ELR (cell line): ENCODE data around the gene HRH2.
"Not testable (repeated sequence)": the region's sequence is repeated elsewhere in the genome, so short reads cannot be mapped to it uniquely, and the experiment has no call there.

Source experiments
- DNase-seq: peaks from one replicate; pipeline ENCODE4 v3.0.0-alpha.2; 2015; ENCODE audit warnings: low read depth

The HRH2 gene

DNA sequence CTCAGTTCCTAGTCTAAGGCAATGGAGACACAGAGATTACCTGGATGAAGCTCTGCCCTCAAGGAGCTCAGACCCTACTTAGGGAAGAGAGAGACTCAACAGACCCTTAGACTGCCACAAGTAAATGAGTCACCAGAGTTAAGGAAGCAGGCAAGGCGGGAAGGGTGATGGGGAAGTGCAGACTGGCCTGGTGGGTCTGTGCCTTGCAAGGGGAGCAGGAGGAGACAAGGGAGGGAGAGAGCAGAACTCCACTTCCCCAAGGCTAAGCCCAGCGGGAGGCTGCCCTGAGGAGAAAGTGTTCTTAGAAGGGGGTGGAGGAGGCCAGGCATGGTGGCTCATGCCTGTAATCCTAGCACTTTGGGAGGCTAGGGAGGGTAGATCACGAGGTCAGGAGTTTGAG lies 83.7 kb downstream of the HRH2 start:
- DNase-seq = no peak

DNA sequence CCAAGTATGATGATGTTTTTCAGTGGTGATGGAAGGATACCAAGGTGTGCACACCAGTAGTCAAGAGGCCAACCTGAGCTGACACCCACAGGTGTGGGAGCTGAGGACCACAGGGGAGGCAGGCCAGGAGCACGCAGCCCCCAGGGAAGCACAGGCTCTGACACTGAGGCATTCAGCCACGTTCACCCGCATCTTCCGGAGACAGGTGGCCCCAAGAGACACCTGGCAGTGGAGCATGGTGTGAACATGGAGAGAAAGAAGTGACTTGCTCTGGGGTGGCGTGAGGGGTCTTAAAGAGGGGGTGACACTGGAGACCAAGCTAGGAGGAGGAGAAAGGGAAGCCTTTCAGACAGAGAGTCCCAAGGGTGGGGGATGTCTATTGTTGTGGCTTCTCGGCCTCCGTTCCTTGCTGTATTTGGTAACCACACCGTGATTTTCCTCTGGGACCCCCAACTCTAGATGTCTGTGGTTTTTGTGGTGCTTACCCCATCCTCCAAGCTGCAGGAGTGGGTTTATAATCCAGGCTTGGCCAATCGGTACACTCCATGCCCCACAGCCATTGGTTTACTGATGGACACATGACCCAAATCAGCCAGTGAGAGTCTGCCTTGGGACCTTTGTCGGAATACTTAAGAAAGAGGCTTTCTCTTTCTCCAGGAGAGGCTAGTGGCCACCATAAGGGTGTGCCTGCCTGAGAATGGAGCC lies 84.6 kb downstream of the HRH2 start:
- no peak for DNase-seq

DNA sequence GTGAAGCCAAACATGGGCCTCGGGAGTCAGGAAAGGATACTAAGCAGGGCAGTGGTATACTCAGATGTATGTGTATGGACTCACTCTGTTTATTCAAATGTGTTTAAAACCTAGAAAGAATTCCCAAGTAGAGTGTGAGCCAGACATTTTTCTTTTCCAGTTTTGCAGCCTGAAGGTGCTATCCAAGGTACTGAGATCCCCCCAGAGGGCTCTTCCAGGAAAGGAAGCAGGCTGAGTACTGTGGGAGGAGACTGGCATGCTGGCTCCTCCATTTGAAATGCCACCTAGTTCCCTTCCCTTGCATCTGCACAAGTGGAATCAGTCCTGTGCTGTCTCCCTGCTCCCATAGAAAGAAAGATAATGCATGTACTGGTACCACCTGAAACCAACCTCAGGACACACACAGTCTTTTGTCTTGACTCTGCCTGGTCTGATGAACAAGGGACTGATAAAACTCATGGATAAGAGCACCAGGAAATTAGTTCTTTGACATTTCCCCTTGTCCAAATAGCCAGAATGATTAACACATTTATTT lies 85.9 kb downstream of the HRH2 start:
- DNase-seq = peak; percentile 32

DNA sequence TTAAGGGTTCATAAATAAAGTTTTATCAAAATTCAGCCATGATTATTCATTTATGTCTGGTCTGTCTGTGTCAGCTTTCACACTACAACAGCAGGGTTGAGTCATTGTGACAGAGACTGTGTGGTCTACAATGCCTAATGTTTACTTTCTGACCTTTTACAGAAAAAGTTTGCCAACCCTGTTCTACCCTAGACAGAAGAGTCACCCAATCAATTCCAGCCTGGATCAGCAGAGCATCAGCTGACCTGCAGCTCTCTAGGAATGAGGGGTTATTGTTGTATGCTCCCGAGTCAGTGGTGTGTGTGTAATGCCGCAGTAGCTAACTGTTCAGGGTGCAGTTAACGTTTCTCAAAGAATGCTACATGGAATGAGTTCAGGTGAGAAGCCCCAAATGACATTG lies 87.3 kb downstream of the HRH2 start:
- DNase-seq = no peak

DNA sequence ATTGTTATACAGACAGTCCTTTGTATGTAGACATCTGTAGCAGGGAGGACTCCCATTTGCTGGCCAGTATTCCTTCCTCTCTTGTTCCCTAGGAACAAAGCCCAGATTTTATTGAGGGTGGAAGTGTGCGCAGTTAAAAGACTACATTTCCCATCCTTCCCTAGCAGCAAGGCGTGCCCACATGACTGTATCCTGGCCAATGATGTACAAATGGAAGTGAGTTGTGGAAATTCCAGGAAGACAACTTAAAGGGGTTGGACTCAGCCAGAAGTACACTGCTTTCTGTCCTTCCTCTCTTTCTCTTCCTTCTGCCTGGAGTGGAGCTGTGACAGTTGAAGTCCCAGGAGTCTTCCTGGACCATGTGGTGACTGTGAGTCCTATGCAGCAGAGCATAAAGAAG lies 89.0 kb downstream of the HRH2 start:
- peak; percentile 33 for DNase-seq

DNA sequence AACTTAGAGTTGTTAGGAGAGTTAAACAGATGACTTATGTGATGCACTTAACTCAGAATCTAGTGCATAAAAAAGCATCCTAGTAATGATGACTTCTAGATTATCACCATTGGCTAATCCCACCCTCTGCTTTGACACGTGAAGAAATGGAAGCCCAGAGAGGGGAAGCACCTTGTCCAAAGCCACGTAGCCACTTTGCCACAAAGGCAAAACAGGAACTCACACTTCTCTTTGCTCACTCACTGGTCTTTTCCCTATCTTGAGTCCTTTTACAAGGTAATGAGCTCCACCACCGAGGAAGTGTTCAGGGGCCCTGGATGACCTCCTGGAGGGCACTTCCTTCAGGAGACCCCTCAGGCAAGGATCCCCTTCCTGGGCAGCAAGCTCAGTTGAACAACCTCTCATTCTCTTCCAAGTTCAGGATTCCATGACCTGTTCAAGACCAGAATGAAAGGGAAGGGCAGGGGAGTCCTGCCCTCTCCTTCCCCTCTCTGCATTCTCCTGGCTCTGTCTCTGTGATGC lies 89.7 kb downstream of the HRH2 start:
- no peak for DNase-seq

DNA sequence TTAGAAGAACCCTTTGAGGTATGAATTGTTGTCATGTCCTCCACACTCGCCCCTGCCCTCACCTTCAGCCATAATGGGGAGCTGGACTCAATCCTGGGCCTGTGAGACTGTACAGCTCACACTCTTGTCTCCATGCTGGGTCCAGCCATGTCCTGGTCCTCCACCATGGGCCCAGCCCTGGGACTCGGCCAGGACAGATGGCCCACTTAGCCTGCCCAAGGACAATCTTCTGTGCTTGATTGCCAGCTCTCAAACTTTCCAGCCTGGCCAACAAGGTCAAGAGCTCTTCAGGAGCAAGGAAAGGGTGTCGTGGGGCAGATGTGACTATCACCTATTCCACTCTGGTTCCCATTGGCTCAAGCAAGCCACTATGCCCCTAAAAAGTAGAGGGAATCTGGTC lies 90.8 kb downstream of the HRH2 start:
- DNase-seq = no peak

DNA sequence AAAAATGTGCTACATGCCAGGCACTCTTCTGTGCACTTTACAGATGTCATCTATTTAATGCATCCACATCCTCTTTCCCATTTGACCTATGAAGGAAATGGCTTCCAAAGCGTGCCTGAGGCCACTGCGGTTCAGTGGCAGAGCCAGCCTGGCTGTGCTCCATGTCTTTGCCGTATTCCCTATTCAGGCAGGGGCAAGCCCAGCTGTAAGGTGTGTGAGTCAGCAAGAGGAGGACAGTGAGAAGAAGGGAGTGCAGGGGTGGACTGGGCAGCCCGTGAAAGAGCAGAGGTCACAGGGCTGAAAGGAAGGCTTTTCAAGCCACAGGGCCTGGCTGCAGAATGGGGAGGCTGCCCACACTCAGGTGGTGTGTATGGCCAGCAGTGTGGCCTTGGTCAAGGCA lies 91.7 kb downstream of the HRH2 start:
- DNase-seq = no peak

DNA sequence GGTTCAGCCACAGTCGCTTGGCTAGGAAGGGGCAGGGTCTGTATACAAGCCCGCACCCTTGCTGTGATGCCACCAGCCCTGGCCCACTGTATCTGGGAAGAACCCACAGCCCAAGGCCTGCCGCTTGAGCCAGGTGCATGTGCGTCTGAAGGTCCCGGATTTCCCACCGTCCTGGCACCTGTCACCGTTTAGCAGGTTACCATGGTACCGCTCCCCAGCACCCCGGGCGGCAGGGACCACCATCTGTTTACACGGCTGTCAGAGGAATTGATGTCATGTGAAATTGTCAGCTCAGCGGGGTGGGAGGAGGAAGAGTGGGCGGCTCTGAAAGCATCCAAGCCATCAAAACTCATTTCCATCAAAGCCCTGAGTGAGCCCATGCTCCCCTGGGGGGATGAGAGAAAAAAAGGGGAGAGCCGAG lies 92.7 kb downstream of the HRH2 start:
- no peak for DNase-seq

DNA sequence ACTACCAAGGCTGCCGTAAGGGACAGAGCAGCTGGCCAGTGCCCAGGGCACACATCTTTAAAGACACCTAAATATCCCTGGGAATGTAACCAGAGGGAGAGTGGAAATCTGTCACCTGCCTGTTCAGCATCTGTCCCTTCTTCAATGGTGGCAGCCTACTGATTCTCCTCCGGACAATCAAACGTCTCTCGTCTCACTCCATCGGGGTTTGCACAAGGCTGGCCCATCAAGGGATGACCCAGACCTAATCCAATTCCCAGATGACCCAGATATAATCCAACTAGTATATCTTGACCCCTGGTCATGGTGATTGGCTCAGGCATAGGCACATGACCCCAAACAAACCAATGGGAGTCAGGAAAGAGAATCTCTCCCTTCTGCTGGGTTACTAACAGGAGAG lies 93.5 kb downstream of the HRH2 start:
- no peak for DNase-seq

DNA sequence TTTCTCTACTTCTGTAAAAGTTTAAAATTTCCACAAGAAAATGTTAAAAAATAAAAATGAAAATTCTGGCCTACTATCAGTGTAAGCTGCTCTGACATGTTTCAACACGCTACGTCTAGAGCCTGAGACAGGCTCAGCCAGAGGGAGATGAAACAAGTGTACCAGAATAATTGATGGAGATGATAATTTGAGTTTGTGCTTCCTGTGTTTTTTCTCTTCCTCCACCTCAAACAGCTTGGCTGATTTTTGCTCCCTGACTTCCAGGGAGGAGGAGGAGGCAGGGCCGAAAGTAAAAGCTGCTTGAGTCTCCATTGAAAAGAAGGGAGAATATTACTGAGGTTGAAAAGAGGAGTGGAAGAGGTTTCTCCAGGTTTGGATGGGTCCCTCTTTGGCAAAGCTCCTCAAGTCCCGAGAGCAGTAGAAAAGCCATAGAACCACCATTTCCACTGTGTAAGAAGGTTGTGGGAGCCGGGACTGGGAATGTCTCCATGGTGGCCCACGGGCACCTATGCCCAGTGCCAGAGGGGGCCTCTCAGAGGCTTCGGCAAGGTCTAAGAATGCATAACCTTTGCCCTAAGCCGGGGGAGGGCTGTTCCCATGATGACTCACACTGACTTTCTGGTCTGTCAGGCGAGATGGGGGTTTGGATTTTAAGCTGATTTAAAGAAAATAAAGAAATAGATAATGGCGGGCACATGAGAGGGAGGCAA lies 95.1 kb downstream of the HRH2 start:
- no peak for DNase-seq

DNA sequence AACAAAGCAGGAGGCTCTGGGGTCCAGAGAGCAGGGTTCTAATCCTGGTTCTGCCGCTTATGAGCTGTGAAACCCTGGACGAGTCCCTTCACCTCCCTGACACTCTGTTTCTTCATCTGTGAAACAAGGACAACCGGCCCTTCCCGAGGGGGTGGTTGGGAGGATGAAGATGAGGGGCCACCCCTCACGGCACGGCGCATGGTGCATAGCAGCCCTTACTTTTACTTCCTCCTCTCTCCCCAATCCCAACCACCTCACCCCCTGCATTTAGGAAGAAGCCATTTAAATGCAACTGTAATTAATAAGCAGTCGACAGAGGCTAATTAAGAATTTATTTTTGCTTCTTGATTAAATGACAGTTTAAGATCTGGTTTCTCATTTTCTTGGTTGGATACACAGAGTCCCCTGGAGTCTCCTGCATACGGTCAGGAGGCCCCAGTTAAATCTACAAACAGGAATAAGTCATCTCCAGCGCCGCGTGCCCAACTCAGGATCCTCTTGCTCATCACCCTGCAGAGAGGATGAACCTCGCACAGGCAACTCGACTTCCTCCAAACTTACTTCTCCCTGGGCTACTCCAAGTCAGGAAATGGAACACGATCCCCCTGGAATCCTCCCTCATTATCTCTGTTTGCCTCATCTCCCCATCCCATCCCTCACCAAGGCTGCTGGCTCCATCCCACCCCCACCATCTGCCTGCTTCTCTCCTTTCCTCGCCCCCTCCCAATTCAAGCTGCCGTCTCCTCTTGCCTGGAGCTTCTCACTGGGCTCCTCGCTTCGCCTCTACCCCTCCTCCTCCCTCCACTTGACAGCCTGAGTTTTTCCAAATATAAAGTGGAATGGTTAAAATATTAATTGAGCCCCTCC lies 95.9 kb downstream of the HRH2 start:
- DNase-seq = no peak

DNA sequence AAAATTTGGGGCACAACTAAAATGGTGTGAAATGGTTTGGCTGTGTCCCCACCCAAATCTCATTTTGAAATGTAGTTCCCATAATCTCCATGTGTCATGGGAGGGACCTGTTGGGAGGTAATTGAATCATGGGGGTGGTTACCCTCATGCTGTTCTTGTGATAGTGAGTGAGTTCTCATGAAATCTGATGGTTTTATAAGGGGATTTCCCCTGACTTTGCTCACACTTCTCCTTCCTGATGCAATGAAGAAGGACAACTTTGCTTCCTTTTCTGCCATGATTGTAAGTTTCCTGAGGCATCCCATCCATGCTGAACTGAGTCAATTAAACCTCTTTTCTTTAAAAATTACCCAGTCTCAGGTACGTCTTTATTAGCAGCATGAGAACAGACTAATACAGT lies 102.1 kb downstream of the HRH2 start:
- not testable (repeated sequence) for DNase-seq
